ENCODE measurements around the gene C6orf62.
A peak's percentile ranks its signal among the peaks of the same experiment; 100 is the strongest.
"Not testable (repeated sequence)": the region's sequence is repeated elsewhere in the genome, so short reads cannot be mapped to it uniquely, and the experiment has no call there.

C6orf62 gene

GRCh38 chr6:24719125-24719971 is at the start of gene C6orf62:
Gene C6orf62 (minus strand): TSS chr6:24719154. CDS start chr6:24718668, 486 bp downstream.
- peak; percentile 47 for DNase-seq (ENCODE audit: extremely low read depth, insufficient read length)
- Histone ChIP-seq H3K4me3 (replicated peaks; ENCODE audit: low read depth, low read length) (peak within 1 kb of the TSS; percentile 76), H3K36me3 (ENCODE audit: control insufficient read depth, insufficient read depth, low read length) (peaks cover 6% of the 10 kb centered on the region), H3K27me3 (replicated peaks; ENCODE audit: control insufficient read depth, insufficient read depth, low read length) (no peaks in the 10 kb centered on the region)
- no peak for TF ChIP-seq CTCF (IDR thresholded peaks at IDR 0.05; ENCODE audit: insufficient read depth, low read length, poor library complexity, severe bottlenecking)

- Histone ChIP-seq H3K36me3 (ENCODE audit: control insufficient read depth, insufficient read depth, low read length) (no peaks in the 10 kb centered on the region), H3K4me3 (replicated peaks; ENCODE audit: low read depth, low read length) (no peak overlapping the region), H3K27me3 (replicated peaks; ENCODE audit: control insufficient read depth, insufficient read depth, low read length) (no peaks in the 10 kb centered on the region)
- no peak for TF ChIP-seq CTCF (IDR thresholded peaks at IDR 0.05; ENCODE audit: insufficient read depth, low read length, poor library complexity, severe bottlenecking)
- DNase-seq (ENCODE audit: extremely low read depth, insufficient read length), result no peak
These were observed 49.4 kb upstream of the C6orf62 start for GRCh38 chr6:24768361-24768760.

GRCh38 chr6:24766680-24767462 is 47.9 kb upstream of the C6orf62 start:
- no peak for DNase-seq (ENCODE audit: extremely low read depth, insufficient read length)
- Histone ChIP-seq H3K36me3 (ENCODE audit: control insufficient read depth, insufficient read depth, low read length) (no peaks in the 10 kb centered on the region), H3K27me3 (replicated peaks; ENCODE audit: control insufficient read depth, insufficient read depth, low read length) (no peaks in the 10 kb centered on the region), H3K4me3 (replicated peaks; ENCODE audit: low read depth, low read length) (no peak overlapping the region)
- peak; percentile 42 for TF ChIP-seq CTCF (IDR thresholded peaks at IDR 0.05; ENCODE audit: insufficient read depth, low read length, poor library complexity, severe bottlenecking)

GRCh38 chr6:24765968-24766367 is 47.0 kb upstream of the C6orf62 start:
- not testable (repeated sequence) for DNase-seq (ENCODE audit: extremely low read depth, insufficient read length); H3K36me3 ChIP-seq (ENCODE audit: control insufficient read depth, insufficient read depth, low read length); H3K27me3 ChIP-seq (replicated peaks; ENCODE audit: control insufficient read depth, insufficient read depth, low read length); H3K4me3 ChIP-seq (replicated peaks; ENCODE audit: low read depth, low read length)

GRCh38 chr6:24764833-24765828 is 46.2 kb upstream of the C6orf62 start:
- not testable (repeated sequence) for H3K27me3 ChIP-seq (replicated peaks; ENCODE audit: control insufficient read depth, insufficient read depth, low read length); H3K4me3 ChIP-seq (replicated peaks; ENCODE audit: low read depth, low read length); DNase-seq (ENCODE audit: extremely low read depth, insufficient read length); H3K36me3 ChIP-seq (ENCODE audit: control insufficient read depth, insufficient read depth, low read length)

- Histone ChIP-seq H3K4me3 (replicated peaks; ENCODE audit: low read depth, low read length) (no peak overlapping the region), H3K27me3 (replicated peaks; ENCODE audit: control insufficient read depth, insufficient read depth, low read length) (no peaks in the 10 kb centered on the region), H3K36me3 (ENCODE audit: control insufficient read depth, insufficient read depth, low read length) (no peaks in the 10 kb centered on the region)
- TF ChIP-seq CTCF (IDR thresholded peaks at IDR 0.05; ENCODE audit: insufficient read depth, low read length, poor library complexity, severe bottlenecking), result no peak
- no peak for DNase-seq (ENCODE audit: extremely low read depth, insufficient read length)
These were observed 44.6 kb upstream of the C6orf62 start for GRCh38 chr6:24763578-24763977.

Data from GM06990 (cell line).